RWPE1 (cell line): ENCODE measurements around the gene GRB7.

Experiments
- CTCF ChIA-PET: fragments of 350-600 bp; sonication (Branson Sonifier 250); formaldehyde crosslinking; extraction: SDS; loops from one replicate; lab custom pipeline; 2021; lab: Yijun Ruan, JAX
- POLR2A ChIA-PET: fragments of 400-600 bp; formaldehyde crosslinking; extraction: SDS; loops from one replicate; lab custom pipeline; 2020; ENCODE audit warnings: antibody characterized with exemption; ENCODE audit not compliant: low non-redundant PET; lab: Yijun Ruan, JAX
- DNase-seq: peaks from one replicate; pipeline ENCODE4 v3.0.0; 2012; ENCODE audit warnings: low spot score
- H3K27ac ChIP-seq: fragments of 450-650 bp; 2 replicates; pipeline ENCODE4 v1.5.1; 2017
- CTCF ChIP-seq: fragments of 450-650 bp; conservative IDR thresholded peaks from 2 replicates; pipeline ENCODE4 v1.5.1; 2017; ENCODE audit warnings: low read depth, mild to moderate bottlenecking

Gene GRB7

DNA sequence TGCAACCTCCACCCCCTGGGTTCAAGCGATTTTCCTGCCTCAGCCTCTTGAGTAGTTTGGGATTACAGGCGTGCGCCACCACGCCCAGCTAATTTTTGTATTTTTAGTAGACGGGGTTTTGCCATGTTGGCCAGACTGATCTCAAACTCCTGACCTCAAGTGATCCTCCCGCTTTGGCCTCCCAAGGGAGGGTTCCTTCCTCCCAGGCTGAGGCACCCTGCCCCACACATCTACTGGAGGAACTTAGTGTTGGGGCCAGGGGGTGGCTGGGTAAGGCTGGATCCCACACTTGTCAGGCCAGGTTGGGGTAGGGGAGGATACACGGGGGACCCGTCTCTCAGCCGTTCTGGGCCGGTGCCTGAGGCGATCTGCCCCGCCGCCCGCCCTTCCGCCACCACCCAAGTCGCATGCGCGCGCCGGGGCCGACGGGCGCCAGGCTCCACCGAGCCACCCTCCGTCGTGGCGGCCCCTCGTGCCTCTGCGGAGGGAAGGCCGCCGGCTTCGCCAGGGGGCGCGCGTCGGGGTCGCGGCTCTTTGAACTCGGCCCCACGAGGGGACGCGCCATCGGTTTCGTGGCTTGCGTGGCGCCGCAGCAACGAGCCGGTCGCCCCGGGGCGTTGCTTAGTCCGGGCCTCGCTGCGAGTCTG lies 15.9 kb downstream of the GRB7 start:
- ChIA-PET CTCF (interaction anchor here (0.6 to 3.8 kb wide), 8 partner anchors 16 to 1187 kb away, joined by 3 to 21 read pairs (median 4); partner anchors contain the start of gene MIEN1), POLR2A (interaction anchor here (0.7 kb wide), 1 partner anchor 65 kb away, joined by 3 read pairs; no protein-coding TSS in a partner anchor)
- no peak for TF ChIP-seq CTCF
- peak overlapping the region; percentile 90 for H3K27ac ChIP-seq
- DNase-seq: peak; percentile 18

GRCh38 chr17:39754161-39754957 lies 16.6 kb downstream of the GRB7 start:
- ChIA-PET CTCF (interaction anchor here (0.6 to 3.8 kb wide), 9 partner anchors 15 to 1685 kb away, joined by 3 to 21 read pairs (median 4); partner anchors contain the start of genes IKZF3 and MIEN1), POLR2A (interaction anchor here (0.6 kb wide), 1 partner anchor 22 kb away, joined by 4 read pairs; no protein-coding TSS in a partner anchor)
- peak; percentile 97 for TF ChIP-seq CTCF
- peak; percentile 92 for DNase-seq
- H3K27ac ChIP-seq: peak overlapping the region; percentile 90

GRCh38 chr17:39754958-39755553 lies 17.3 kb downstream of the GRB7 start:
- ChIA-PET CTCF (interaction anchor here (0.6 to 3.8 kb wide), 5 partner anchors 109 to 1685 kb away, joined by 3 to 21 read pairs (median 3); partner anchors contain the start of gene IKZF3), POLR2A (interaction anchor here (0.6 kb wide), 2 partner anchors 23 to 290 kb away, joined by 3 to 4 read pairs; no protein-coding TSS in a partner anchor)
- peak overlapping the region; percentile 90 for H3K27ac ChIP-seq
- no peak for DNase-seq
- no peak for TF ChIP-seq CTCF

GRCh38 chr17:39755554-39756379 lies 18.0 kb downstream of the GRB7 start:
- ChIA-PET CTCF (interaction anchor here (1.1 to 3.8 kb wide), 2 partner anchors 117 to 134 kb away, joined by 3 to 21 read pairs; no protein-coding TSS in a partner anchor), POLR2A (interaction anchor here (0.6 kb wide), 1 partner anchor 291 kb away, joined by 3 read pairs; no protein-coding TSS in a partner anchor)
- no peak for DNase-seq
- no peak for TF ChIP-seq CTCF
- peak overlapping the region; percentile 90; the same call in 1 of the 2 replicates for H3K27ac ChIP-seq

- H3K27ac ChIP-seq: no peak overlapping the region
- ChIA-PET POLR2A (no interaction called here), CTCF (no interaction called here)
- no peak for DNase-seq
- no peak for TF ChIP-seq CTCF
Measured at GRCh38 chr17:39756380-39757079, 18.8 kb downstream of the GRB7 start.
